IMR-90 (cell line): ENCODE results near the gene LONP2. TPM values are rescaled to one million over a fixed set of nuclear protein-coding genes. Genes with fewer than 3 reads are reported as not detected.

ENCODE experiments used
- ATAC-seq: fragments of 200-7000 bp; cut with Tn5 transposase; 2 replicates; pipeline ENCODE4 v1.9.1; 2020; ENCODE audit warnings: low read depth, mild to moderate bottlenecking, moderate library complexity
- BruUV-seq: library from RNA; stranded (reverse); fragments of 400-500 nt; replicated peaks from 2 replicates; lab custom pipeline; 2021; lab: Mats Ljungman, UMichigan
- CTCF ChIA-PET: fragments of 300-600 bp; formaldehyde crosslinking; extraction: SDS; loops from one replicate; lab custom pipeline; 2021; ENCODE audit warnings: antibody characterized with exemption; lab: Yijun Ruan, JAX
- POLR2A ChIA-PET: fragments of 300-600 bp; sonication (Branson Sonifier 250); formaldehyde crosslinking; loops from one replicate; lab custom pipeline; 2022; ENCODE audit warnings: antibody characterized with exemption; ENCODE audit not compliant: unreplicated experiment; lab: Charles Lee
- DNase-seq: peaks from one replicate; pipeline ENCODE4 v3.0.0; 2013
- H2AFZ ChIP-seq: replicated peaks from 2 replicates; pipeline ENCODE3; 2013; ENCODE audit warnings: low read length, mild to moderate bottlenecking; ENCODE audit not compliant: poor library complexity
- H2AK5ac ChIP-seq: 2 replicates; pipeline ENCODE4 v1.6.1; 2013; ENCODE audit warnings: low read depth, low read length, inconsistent platforms
- H2AK9ac ChIP-seq: replicated peaks from 2 replicates; pipeline ENCODE3; 2013; ENCODE audit warnings: mild to moderate bottlenecking, low read depth, low read length, moderate library complexity; ENCODE audit not compliant: poor library complexity
- H2BK120ac ChIP-seq: 2 replicates; pipeline ENCODE4 v1.6.1; 2013; ENCODE audit warnings: low read depth, low read length, inconsistent platforms
- H2BK15ac ChIP-seq: 3 replicates; pipeline ENCODE4 v1.6.1; 2013; ENCODE audit warnings: low read depth, low read length, inconsistent platforms
- H2BK20ac ChIP-seq: 2 replicates; pipeline ENCODE4 v1.6.1; 2013; ENCODE audit warnings: low read depth, mild to moderate bottlenecking, inconsistent platforms, low read length, moderate library complexity
- H2BK5ac ChIP-seq: 2 replicates; pipeline ENCODE4 v1.6.1; 2013; ENCODE audit warnings: mild to moderate bottlenecking, low read depth, low read length, inconsistent platforms; ENCODE audit not compliant: poor library complexity, severe bottlenecking
- H3K14ac ChIP-seq: replicated peaks from 2 replicates; pipeline ENCODE4 v1.6.1; 2013; ENCODE audit warnings: low read depth, low read length, inconsistent platforms
- H3K18ac ChIP-seq: 2 replicates; pipeline ENCODE4 v1.6.1; 2013; ENCODE audit warnings: low read depth, low read length, control low read depth
- H3K23ac ChIP-seq: 2 replicates; pipeline ENCODE4 v1.6.1; 2013; ENCODE audit warnings: low read depth, low read length, inconsistent platforms
- H3K27ac ChIP-seq: 2 replicates; pipeline ENCODE4 v1.5.1; 2013; ENCODE audit warnings: mild to moderate bottlenecking, control low read depth, low read length; ENCODE audit not compliant: insufficient read depth
- H3K27me3 ChIP-seq: 2 replicates; pipeline ENCODE4 v1.6.1; 2013; ENCODE audit warnings: low read length; ENCODE audit not compliant: control insufficient read depth, insufficient read depth
- H3K36me3 ChIP-seq: 2 replicates; pipeline ENCODE4 v1.6.1; 2013; ENCODE audit warnings: low read length, mixed read lengths; ENCODE audit not compliant: control insufficient read depth, insufficient read depth
- H3K4ac ChIP-seq: 2 replicates; pipeline ENCODE4 v1.6.1; 2013; ENCODE audit warnings: low read depth, low read length, inconsistent platforms
- H3K4me1 ChIP-seq: 2 replicates; pipeline ENCODE4 v1.6.1; 2013; ENCODE audit warnings: low read length, mixed read lengths; ENCODE audit not compliant: control insufficient read depth, insufficient read depth
- H3K4me2 ChIP-seq: 2 replicates; pipeline ENCODE4 v1.6.1; 2013; ENCODE audit warnings: low read depth, mild to moderate bottlenecking, control low read depth, low read length, moderate library complexity
- H3K4me3 ChIP-seq: 2 replicates; pipeline ENCODE4 v1.5.1; 2013; ENCODE audit warnings: low read depth, mild to moderate bottlenecking, control low read depth, low read length, moderate library complexity; ENCODE audit not compliant: insufficient read depth
- H3K56ac ChIP-seq: 2 replicates; pipeline ENCODE4 v1.6.1; 2013; ENCODE audit warnings: low read length, inconsistent platforms; ENCODE audit not compliant: insufficient read depth; ENCODE audit errors: extremely low read depth
- H3K79me1 ChIP-seq, 2 experiments: 2 replicates each; pipeline ENCODE4 v1.6.1; 2013; ENCODE audit warnings: low read length in 2 of 2, inconsistent platforms in 1 of 2, low read depth in 1 of 2
- H3K9ac ChIP-seq: 2 replicates; pipeline ENCODE4 v1.6.1; 2013; ENCODE audit warnings: low read depth, low read length, control low read depth
- H3K9me1 ChIP-seq: 2 replicates; pipeline ENCODE4 v1.6.1; 2013; ENCODE audit warnings: low read length, inconsistent platforms; ENCODE audit not compliant: insufficient read depth
- H3K9me3 ChIP-seq: 2 replicates; pipeline ENCODE4 v1.6.1; 2013; ENCODE audit warnings: low read length; ENCODE audit not compliant: control insufficient read depth, insufficient read depth
- H4K20me1 ChIP-seq: 2 replicates; pipeline ENCODE4 v1.6.1; 2013; ENCODE audit warnings: low read length, inconsistent platforms; ENCODE audit not compliant: insufficient read depth
- H4K5ac ChIP-seq: 2 replicates; pipeline ENCODE4 v1.6.1; 2013; ENCODE audit warnings: mild to moderate bottlenecking, low read depth, low read length, control low read depth
- H4K8ac ChIP-seq, 2 experiments: 2 replicates each; pipeline ENCODE4 v1.6.1; 2013; ENCODE audit warnings: low read depth in 2 of 2, low read length in 2 of 2, control low read depth in 1 of 2, inconsistent platforms in 1 of 2
- H4K91ac ChIP-seq: 2 replicates; pipeline ENCODE4 v1.6.1; 2013; ENCODE audit warnings: low read depth, low read length, inconsistent platforms; ENCODE audit not compliant: insufficient read depth
- BHLHE40 ChIP-seq: fragments of 150-350 bp; IDR thresholded peaks from 2 replicates; pipeline ENCODE4 v1.6.1; 2016; ENCODE audit warnings: mild to moderate bottlenecking, low read depth, low read length
- CHD1 ChIP-seq: IDR thresholded peaks from 2 replicates; pipeline ENCODE4 v1.6.1; 2012; ENCODE audit warnings: low read depth, low read length, improper control_type of control experiment
- ELK1 ChIP-seq: fragments of 150-350 bp; IDR thresholded peaks from 2 replicates; pipeline ENCODE4 v1.6.1; 2016; ENCODE audit warnings: low read depth, mild to moderate bottlenecking, low read length, moderate library complexity, borderline replicate concordance
- FOS ChIP-seq: fragments of 150-350 bp; IDR thresholded peaks from 2 replicates; pipeline ENCODE4 v1.6.1; 2016; ENCODE audit warnings: low read depth, low read length
- MAZ ChIP-seq: IDR thresholded peaks from 2 replicates; pipeline ENCODE4 v1.6.1; 2012; ENCODE audit warnings: low read depth, mild to moderate bottlenecking, low read length, improper control_type of control experiment, moderate library complexity, borderline replicate concordance
- NFE2L2 ChIP-seq: fragments of 150-350 bp; IDR thresholded peaks from 2 replicates; pipeline ENCODE4 v1.6.1; 2016; ENCODE audit warnings: low read depth, mild to moderate bottlenecking, low read length
- POLR2A ChIP-seq: IDR thresholded peaks from 2 replicates; pipeline ENCODE4 v1.6.1; 2012; ENCODE audit warnings: mild to moderate bottlenecking, low read depth, low read length
- RAD21 ChIP-seq: IDR thresholded peaks from 2 replicates; pipeline ENCODE4 v1.6.1; 2012; ENCODE audit warnings: low read length, improper control_type of control experiment
- RCOR1 ChIP-seq: IDR thresholded peaks from 2 replicates; pipeline ENCODE4 v1.6.1; 2012; ENCODE audit warnings: mild to moderate bottlenecking, low read length, improper control_type of control experiment; ENCODE audit not compliant: insufficient replicate concordance
- SMC3 ChIP-seq: fragments of 150-350 bp; IDR thresholded peaks from 2 replicates; pipeline ENCODE4 v1.6.1; 2016; ENCODE audit warnings: low read depth, mild to moderate bottlenecking, antibody characterized with exemption, low read length, moderate library complexity
- USF2 ChIP-seq: fragments of 150-350 bp; IDR thresholded peaks from 2 replicates; pipeline ENCODE4 v1.6.1; 2017; ENCODE audit warnings: mild to moderate bottlenecking, antibody characterized with exemption, low read length, low read depth
- dilution Hi-C: fragments of 300-500 bp; cut with HindIII; formaldehyde crosslinking; loops from one replicate; pipeline ENCODE4 v1.14.3; 2018; ENCODE audit warnings: low sequenced_read_pairs; ENCODE audit not compliant: unreplicated experiment
- in situ Hi-C: fragments of 300-500 bp; cut with MboI; formaldehyde crosslinking; loops from 3 replicates; pipeline ENCODE4 v1.14.3; 2019; ENCODE audit warnings: low sequenced_read_pairs, inconsistent platforms, mixed read lengths
- intact Hi-C: fragments of 100-400 bp; cut with micrococcal nuclease; formaldehyde crosslinking; loops from 2 replicates; pipeline ENCODE4 v1.10.0; 2022
- polyA plus RNA-seq, 3 experiments: library from polyadenylated mRNA; depleted of rRNA; stranded (reverse); fragments of >200 nt; gene quantifications; 2 replicates each; pipeline ENCODE4 v1.2.3, GENCODE V29; 2012; ENCODE audit warnings: low replicate concordance in 1 of 3
- total RNA-seq: library from RNA; depleted of rRNA; stranded (reverse); fragments of >200 nt; gene quantifications from 2 replicates; pipeline ENCODE4 v1.2.3, GENCODE V29; 2012

LONP2 gene
- total and polyA plus RNA-seq, 2 of the 4 experiments (the other 2 are of a cell fraction): 31.5 to 90.9 TPM

- intact Hi-C loops: no loop called here
- Histone ChIP-seq H2BK20ac (no peak overlapping the region), H3K18ac (no peak overlapping the region), H2BK15ac (no peak overlapping the region), H3K27me3 (peaks cover 6% of the 10 kb centered on the region), H2BK120ac (no peak overlapping the region), H4K5ac (no peak overlapping the region), H4K91ac (no peak overlapping the region), H4K8ac (no peak overlapping the region), H3K4ac (no peak overlapping the region), H3K9me1 (no peaks in the 10 kb centered on the region; the same call in 1 of the 2 replicates), H2AFZ (no peak overlapping the region), H3K4me3 (no peak overlapping the region), H3K14ac (no peak overlapping the region), H3K79me1 (no peaks in the 10 kb centered on the region), H3K23ac (no peak overlapping the region), H3K27ac (no peak overlapping the region), H3K9ac (no peak overlapping the region), H3K4me1 (0 out of 2 replicates have a peak, but pooled peaks cover 1% of the 10 kb centered on the region), H2AK9ac (no peak overlapping the region), H3K56ac (no peak overlapping the region), H4K20me1 (no peaks in the 10 kb centered on the region), H3K9me3 (no peaks in the 10 kb centered on the region), H2BK5ac (no peak overlapping the region), H3K4me2 (no peak overlapping the region), H3K36me3 (no peaks in the 10 kb centered on the region), H2AK5ac (no peak overlapping the region)
- BruUV-seq: no TSS peak
- no peak for TF ChIP-seq FOS
- no peak for TF ChIP-seq POLR2A
- TF ChIP-seq BHLHE40: no peak
- TF ChIP-seq CHD1: no peak
- no peak for TF ChIP-seq RAD21
- TF ChIP-seq RCOR1: no peak
- TF ChIP-seq SMC3: no peak
- TF ChIP-seq USF2: no peak
- no peak for TF ChIP-seq NFE2L2
- no peak for TF ChIP-seq ELK1
- no peak for TF ChIP-seq MAZ
- CTCF ChIA-PET: no interaction called here
- ATAC-seq (no peak), DNase-seq (no peak)
- POLR2A ChIA-PET: no interaction called here
- in situ Hi-C loops: loop anchor here (5.0 kb wide), 1 partner anchor 393 kb away; no protein-coding TSS in a partner anchor
- dilution Hi-C loops: no loop called here
These were observed 9.5 kb upstream of the LONP2 start for GRCh38 chr16:48234630-48235029.
